ENCODE data around the gene ATMIN. TPM values are rescaled to one million over a fixed set of nuclear protein-coding genes. Genes with fewer than 3 reads are reported as not detected.

ATMIN gene
- total RNA-seq, 3 donors from 2014 or later, result 27.3 to 34.0 (median 31.4) TPM

GRCh38 chr16:81006211-81006812, 29.3 kb upstream of the ATMIN start:
- Histone ChIP-seq H3K4me1 (ENCODE audit: low read depth) (peaks cover 22% of the 10 kb centered on the region), H3K4me3 (peak overlapping the region; percentile 83), H3K9me3 (no peaks in the 10 kb centered on the region), H3K36me3 (ENCODE audit: low read depth) (no peaks in the 10 kb centered on the region)
- intact Hi-C loops (cut with DNase I, micrococcal nuclease), result no loop called here
- TF ChIP-seq CTCF (IDR thresholded peaks at IDR 0.05), result no peak
- peak; percentile 84 to 90 (median 88) for DNase-seq
- peak; percentile 72 for ATAC-seq

GRCh38 chr16:81006813-81007695, 28.6 kb upstream of the ATMIN start, which contains the start of the genes CENPN and CMC2:
CENPN (plus strand) TSS chr16:81007214; CDS start chr16:81011940, 4,726 bp downstream.
CMC2 (minus strand) TSS chr16:81006885; CDS start chr16:80997394, 9,491 bp downstream.
- Histone ChIP-seq H3K4me1 (ENCODE audit: low read depth) (peaks cover 18% of the 10 kb centered on the region), H3K4me3 (peak within 1 kb of the TSS; percentile 83), H3K9me3 (no peaks in the 10 kb centered on the region), H3K36me3 (ENCODE audit: low read depth) (no peaks in the 10 kb centered on the region)
- DNase-seq (peak; percentile 99 to 100 (median 99)), ATAC-seq (peak; percentile 92)
- TF ChIP-seq CTCF (IDR thresholded peaks at IDR 0.05), result peak; percentile 10
- intact Hi-C loops (cut with DNase I, micrococcal nuclease), result no loop called here

- peaks cover 18% of the 10 kb centered on the region for H3K4me1 ChIP-seq (ENCODE audit: low read depth)
- no peaks in the 10 kb centered on the region for H3K36me3 ChIP-seq (ENCODE audit: low read depth)
- peak overlapping the region; percentile 83 for H3K4me3 ChIP-seq
- intact Hi-C loops (cut with DNase I, micrococcal nuclease), result no loop called here
- peak in 2 of 3 donors; percentile 35 to 49 for DNase-seq
- ATAC-seq, result no peak
- H3K9me3 ChIP-seq, result no peaks in the 10 kb centered on the region
- no peak for TF ChIP-seq CTCF (IDR thresholded peaks at IDR 0.05)
Measured at GRCh38 chr16:81008505-81008789, 27.2 kb upstream of the ATMIN start.

- Histone ChIP-seq H3K36me3 (ENCODE audit: low read depth) (no peaks in the 10 kb centered on the region), H3K4me1 (ENCODE audit: low read depth) (no peaks in the 10 kb centered on the region)
- DNase-seq, result no peak
Measured at GRCh38 chr16:81012974-81013373, 22.7 kb upstream of the ATMIN start.

GRCh38 chr16:81014672-81015071, 21.0 kb upstream of the ATMIN start:
- DNase-seq (no peak), ATAC-seq (no peak)
- intact Hi-C loops (cut with DNase I, micrococcal nuclease), result no loop called here

More at GRCh38 chr16:81012974-81013373, 22.7 kb upstream of the ATMIN start:
- no peak for TF ChIP-seq CTCF (IDR thresholded peaks at IDR 0.05)
- Histone ChIP-seq H3K9me3 (no peaks in the 10 kb centered on the region), H3K4me3 (no peak overlapping the region)
- intact Hi-C loops (cut with DNase I, micrococcal nuclease), result no loop called here
- no peak for ATAC-seq

More at GRCh38 chr16:81014672-81015071, 21.0 kb upstream of the ATMIN start:
- no peak overlapping the region for H3K4me3 ChIP-seq
- TF ChIP-seq CTCF (IDR thresholded peaks at IDR 0.05), result no peak
- H3K4me1 ChIP-seq (ENCODE audit: low read depth), result no peaks in the 10 kb centered on the region
- no peaks in the 10 kb centered on the region for H3K36me3 ChIP-seq (ENCODE audit: low read depth)
- H3K9me3 ChIP-seq, result no peaks in the 10 kb centered on the region
